OCI-LY7 (cell line): ENCODE measurements around the gene METAP1D. TPM values are rescaled to one million over a fixed set of nuclear protein-coding genes. Genes with fewer than 3 reads are reported as not detected.

Experiments used
- BruUV-seq: library from RNA; stranded (reverse); fragments of 400-500 nt; replicated peaks from 2 replicates; lab custom pipeline; 2021; lab: Mats Ljungman, UMichigan
- CTCF ChIA-PET: fragments of 300-600 bp; sonication (Branson Sonifier 250); formaldehyde crosslinking; loops from one replicate; lab custom pipeline; 2022; ENCODE audit warnings: antibody characterized with exemption; ENCODE audit not compliant: unreplicated experiment; lab: Charles Lee
- POLR2A ChIA-PET: fragments of 300-600 bp; sonication (Branson Sonifier 250); formaldehyde crosslinking; loops from one replicate; lab custom pipeline; 2022; ENCODE audit warnings: antibody characterized with exemption; lab: Charles Lee
- DNase-seq: peaks from one replicate; pipeline ENCODE4 v3.0.0-alpha.2; 2015; ENCODE audit warnings: low spot score
- H2AFZ ChIP-seq: fragments of 200-600 bp; sonication (generic), shearing (Covaris generic); 2 replicates; pipeline ENCODE4 v1.6.1; 2014; ENCODE audit warnings: mild to moderate bottlenecking, antibody characterized with exemption, low read length, moderate library complexity
- H3K27ac ChIP-seq: fragments of 200-600 bp; sonication (generic); 2 replicates; pipeline ENCODE4 v1.5.1; 2014; ENCODE audit warnings: mixed run types, low read depth, mild to moderate bottlenecking, moderate library complexity, low read length, inconsistent platforms; ENCODE audit not compliant: poor library complexity, severe bottlenecking
- H3K36me3 ChIP-seq: fragments of 200-600 bp; sonication (generic); 2 replicates; pipeline ENCODE4 v1.6.1; 2014; ENCODE audit warnings: mild to moderate bottlenecking, antibody characterized with exemption, low read length, moderate library complexity, mixed read lengths; ENCODE audit not compliant: insufficient read depth
- H3K4me1 ChIP-seq: fragments of 200-600 bp; sonication (generic); 2 replicates; pipeline ENCODE4 v1.5.1; 2014; ENCODE audit warnings: mild to moderate bottlenecking, low read length; ENCODE audit not compliant: insufficient read depth, poor library complexity, severe bottlenecking
- H3K4me2 ChIP-seq: fragments of 200-600 bp; sonication (generic); 2 replicates; pipeline ENCODE4 v1.6.1; 2014; ENCODE audit warnings: mild to moderate bottlenecking, low read length
- H3K4me3 ChIP-seq: fragments of 200-600 bp; sonication (generic); 2 replicates; pipeline ENCODE4 v1.5.1; 2014; ENCODE audit warnings: mild to moderate bottlenecking, low read depth, low read length; ENCODE audit not compliant: poor library complexity, severe bottlenecking
- H3K79me2 ChIP-seq: fragments of 200-600 bp; sonication (generic); 2 replicates; pipeline ENCODE4 v1.6.1; 2016; ENCODE audit warnings: low read depth, mild to moderate bottlenecking, low read length, moderate library complexity, mixed read lengths; ENCODE audit not compliant: insufficient read depth
- H3K9me2 ChIP-seq: fragments of 200-600 bp; sonication (generic); 2 replicates; pipeline ENCODE4 v1.6.1; 2016; ENCODE audit warnings: mild to moderate bottlenecking, low read length, mixed read lengths; ENCODE audit not compliant: insufficient read depth
- H3K9me3 ChIP-seq: fragments of 200-600 bp; sonication (generic); 2 replicates; pipeline ENCODE4 v1.6.1; 2014; ENCODE audit warnings: mild to moderate bottlenecking, mixed run types, low read length, mixed read lengths
- H4K20me1 ChIP-seq: fragments of 200-600 bp; sonication (generic); 2 replicates; pipeline ENCODE4 v1.6.1; 2014; ENCODE audit warnings: mild to moderate bottlenecking, antibody characterized with exemption, low read length, moderate library complexity, mixed read lengths; ENCODE audit not compliant: insufficient read depth
- CTCF ChIP-seq: fragments of 200-600 bp; sonication (generic); conservative IDR thresholded peaks from 2 replicates; pipeline ENCODE4 v1.5.1; 2014; ENCODE audit warnings: mild to moderate bottlenecking, antibody characterized with exemption, low read length, moderate library complexity, mixed read lengths
- EZH2phosphoT487 ChIP-seq: fragments of 200-600 bp; sonication (generic); IDR thresholded peaks from 2 replicates; pipeline ENCODE4 v1.6.1; 2018; ENCODE audit warnings: low read depth, borderline replicate concordance, mild to moderate bottlenecking, mixed run types, antibody characterized with exemption, low read length, moderate library complexity, mixed read lengths
- intact Hi-C: fragments of 100-400 bp; cut with micrococcal nuclease; formaldehyde crosslinking; loops from one replicate; pipeline ENCODE4 v1.10.0; 2022; ENCODE audit not compliant: unreplicated experiment
- total RNA-seq, 2 experiments: library from RNA; depleted of rRNA in 1 of 2; stranded (reverse); fragments of >200 nt in 1 of 2; shearing (Covaris generic) in 1 of 2; gene quantifications; 2 replicates each; pipeline ENCODE4 v1.2.3, GENCODE V29; 2014 to 2022

Gene METAP1D
- total RNA-seq, 2 experiments from 2014 or later: 11.0 to 11.8 TPM

- no peak overlapping the region for H2AFZ ChIP-seq
Measured at GRCh38 chr2:172082944-172083627, 83.3 kb downstream of the METAP1D start.

GRCh38 chr2:172083628-172084394 lies 84.1 kb downstream of the METAP1D start:
- CTCF ChIA-PET: no interaction called here
- Histone ChIP-seq H3K27ac (no peak overlapping the region), H3K9me2 (no peaks in the 10 kb centered on the region), H3K79me2 (no peaks in the 10 kb centered on the region), H4K20me1 (no peaks in the 10 kb centered on the region), H3K4me2 (0 out of 2 replicates have a peak overlapping the region, but pooled peaks have one; percentile 62), H2AFZ (no peak overlapping the region), H3K4me1 (peaks cover 6% of the 10 kb centered on the region), H3K4me3 (no peak overlapping the region), H3K36me3 (no peaks in the 10 kb centered on the region), H3K9me3 (no peaks in the 10 kb centered on the region)
- TF ChIP-seq CTCF: no peak
- TF ChIP-seq EZH2phosphoT487: no peak
- POLR2A ChIA-PET: no interaction called here
- intact Hi-C loops: no loop called here
- no TSS peak for BruUV-seq
- DNase-seq: no peak

More at GRCh38 chr2:172082944-172083627, 83.3 kb downstream of the METAP1D start:
- H3K79me2 ChIP-seq: no peaks in the 10 kb centered on the region
- no peaks in the 10 kb centered on the region for H3K9me3 ChIP-seq
- no TSS peak for BruUV-seq
- H3K4me1 ChIP-seq: peaks cover 6% of the 10 kb centered on the region
- intact Hi-C loops: no loop called here
- no peak overlapping the region for H3K4me3 ChIP-seq
- H3K9me2 ChIP-seq: no peaks in the 10 kb centered on the region
- no peak overlapping the region for H3K4me2 ChIP-seq
- H3K36me3 ChIP-seq: no peaks in the 10 kb centered on the region
- no peak for DNase-seq
- TF ChIP-seq CTCF: no peak
- TF ChIP-seq EZH2phosphoT487: no peak
- no peaks in the 10 kb centered on the region for H4K20me1 ChIP-seq
- POLR2A ChIA-PET: no interaction called here
- no peak overlapping the region for H3K27ac ChIP-seq
- CTCF ChIA-PET: no interaction called here

GRCh38 chr2:172084395-172084644 lies 84.6 kb downstream of the METAP1D start:
- Histone ChIP-seq H3K36me3 (no peaks in the 10 kb centered on the region), H3K9me3 (no peaks in the 10 kb centered on the region), H4K20me1 (no peaks in the 10 kb centered on the region), H3K27ac (no peak overlapping the region), H3K4me3 (peak overlapping the region; percentile 64), H3K9me2 (no peaks in the 10 kb centered on the region), H3K4me2 (peak overlapping the region; percentile 62), H2AFZ (no peak overlapping the region), H3K4me1 (peaks cover 6% of the 10 kb centered on the region), H3K79me2 (no peaks in the 10 kb centered on the region)
- no peak for DNase-seq
- ChIA-PET CTCF (no interaction called here), POLR2A (no interaction called here)
- intact Hi-C loops: no loop called here
- TF ChIP-seq EZH2phosphoT487 (no peak), CTCF (no peak)
- BruUV-seq: no TSS peak
